ENCODE measurements around the gene AP3S2. TPM values are rescaled to one million over a fixed set of nuclear protein-coding genes. Genes with fewer than 3 reads are reported as not detected.

Gene AP3S2
- total and polyA plus RNA-seq, 4 donors = 16.7 to 33.2 (median 22.8) TPM

- Histone ChIP-seq H3K4me1 (ENCODE audit: control insufficient read depth in 1 of 2, insufficient read depth in 2 of 2, low read length in 2 of 2) (no peaks in the 10 kb centered on the region), H3K9me3 (ENCODE audit: control insufficient read depth, low read length) (no peaks in the 10 kb centered on the region), H3K27ac (ENCODE audit: low read depth in 1 of 2, low read length in 2 of 2) (no peak overlapping the region), H3K27me3 (ENCODE audit: control insufficient read depth in 1 of 2, insufficient read depth in 2 of 2, low read length in 1 of 2) (no peaks in the 10 kb centered on the region), H3K36me3 (ENCODE audit: control insufficient read depth in 1 of 2, insufficient read depth in 2 of 2, low read length in 1 of 2) (no peaks in the 10 kb centered on the region), H3K4me3 (ENCODE audit: low read length in 2 of 2) (no peak overlapping the region)
- intact Hi-C loops (cut with DNase I) = no loop called here
- WGBS, 2 donors = 90 to 92% methylated on average over 2 of the region's 2 CpGs
- DNase-seq (peak in 1 of 2 donors; percentile 37), ATAC-seq (ENCODE audit: low FRiP score) (no peak)
These were observed 93.8 kb downstream of the AP3S2 start for GRCh38 chr15:89799918-89800498.

DNA sequence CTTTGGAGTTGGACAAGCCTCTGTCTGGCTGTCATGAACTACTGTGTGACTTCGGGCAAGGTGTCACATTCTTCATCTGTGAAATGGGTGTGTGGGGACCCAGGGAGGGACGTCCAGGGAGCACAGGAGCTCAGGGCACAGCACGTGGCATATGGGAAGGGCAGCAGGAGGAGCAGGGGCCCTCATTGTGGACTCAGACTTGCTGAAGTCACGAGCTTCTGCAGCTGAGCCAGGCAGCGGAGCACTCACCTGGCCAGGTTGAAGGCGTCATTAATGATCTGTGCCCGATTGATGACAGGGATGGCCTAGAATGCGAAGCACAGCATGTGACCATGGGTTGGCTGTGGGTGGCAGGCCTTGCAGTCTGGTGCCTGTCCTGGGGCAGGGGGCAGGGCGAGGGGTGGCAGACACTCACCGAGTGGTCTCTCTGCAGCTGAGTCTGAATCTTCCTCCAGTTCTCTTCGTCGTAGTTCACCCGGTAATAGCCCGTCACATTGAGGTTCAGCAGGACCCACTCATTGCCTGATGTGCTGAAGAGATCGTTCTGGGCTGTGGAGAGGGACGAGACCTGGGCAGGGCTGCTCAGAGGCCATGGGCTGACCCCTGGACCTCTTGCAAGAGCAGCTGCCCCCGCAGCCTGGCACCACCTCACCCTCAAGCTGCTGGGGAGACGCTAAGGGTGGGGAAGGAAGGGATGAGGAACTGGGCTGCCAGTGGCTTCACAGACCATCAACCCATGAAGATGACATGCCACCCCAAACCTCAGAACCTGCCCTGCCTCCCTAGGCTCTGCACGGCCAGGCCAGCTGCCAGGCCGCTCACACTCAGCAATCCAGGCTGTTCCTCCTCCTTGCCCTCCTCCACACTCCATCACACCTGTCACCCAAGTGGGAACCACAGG is 94.5 kb downstream of the AP3S2 start:
- ATAC-seq (ENCODE audit: low FRiP score) = no peak
- 82 to 84% methylated on average over 20 of the region's 20 CpGs for WGBS, 2 donors

GRCh38 chr15:89797678-89798201 is 96.1 kb downstream of the AP3S2 start:
- H3K9me3 ChIP-seq (ENCODE audit: control insufficient read depth, low read length) = no peaks in the 10 kb centered on the region
- WGBS, 2 donors = 97% methylated on average over 4 of the region's 4 CpGs
- no peaks in the 10 kb centered on the region for H3K36me3 ChIP-seq (ENCODE audit: control insufficient read depth in 1 of 2, insufficient read depth in 2 of 2, low read length in 1 of 2)
- no peak overlapping the region for H3K27ac ChIP-seq (ENCODE audit: low read depth in 1 of 2, low read length in 2 of 2)
- intact Hi-C loops (cut with DNase I) = no loop called here
- no peaks in the 10 kb centered on the region for H3K27me3 ChIP-seq (ENCODE audit: control insufficient read depth in 1 of 2, insufficient read depth in 2 of 2, low read length in 1 of 2)
- H3K4me3 ChIP-seq (ENCODE audit: low read length in 2 of 2) = no peak overlapping the region
- ATAC-seq (ENCODE audit: low FRiP score) (no peak), DNase-seq (no peak)
- no peaks in the 10 kb centered on the region for H3K4me1 ChIP-seq (ENCODE audit: control insufficient read depth in 1 of 2, insufficient read depth in 2 of 2, low read length in 2 of 2)

More for the DNA sequence above, 94.5 kb downstream of the AP3S2 start:
- no peaks in the 10 kb centered on the region for H3K4me1 ChIP-seq (ENCODE audit: control insufficient read depth in 1 of 2, insufficient read depth in 2 of 2, low read length in 2 of 2)
- H3K9me3 ChIP-seq (ENCODE audit: control insufficient read depth, low read length) = no peaks in the 10 kb centered on the region
- H3K27ac ChIP-seq (ENCODE audit: low read depth in 1 of 2, low read length in 2 of 2) = no peak overlapping the region
- H3K4me3 ChIP-seq (ENCODE audit: low read length in 2 of 2) = no peak overlapping the region
- DNase-seq = peak in 1 of 2 donors; percentile 48
- H3K36me3 ChIP-seq (ENCODE audit: control insufficient read depth in 1 of 2, insufficient read depth in 2 of 2, low read length in 1 of 2) = no peaks in the 10 kb centered on the region
- intact Hi-C loops (cut with DNase I) = no loop called here
- H3K27me3 ChIP-seq (ENCODE audit: control insufficient read depth in 1 of 2, insufficient read depth in 2 of 2, low read length in 1 of 2) = no peaks in the 10 kb centered on the region

- H3K9me3 ChIP-seq (ENCODE audit: control insufficient read depth, low read length) = no peaks in the 10 kb centered on the region
- H3K27me3 ChIP-seq (ENCODE audit: control insufficient read depth in 1 of 2, insufficient read depth in 2 of 2, low read length in 1 of 2) = no peaks in the 10 kb centered on the region
- intact Hi-C loops (cut with DNase I) = no loop called here
- H3K4me3 ChIP-seq (ENCODE audit: low read length in 2 of 2) = no peak overlapping the region
- no peak overlapping the region for H3K27ac ChIP-seq (ENCODE audit: low read depth in 1 of 2, low read length in 2 of 2)
- H3K4me1 ChIP-seq (ENCODE audit: control insufficient read depth in 1 of 2, insufficient read depth in 2 of 2, low read length in 2 of 2) = no peaks in the 10 kb centered on the region
- H3K36me3 ChIP-seq (ENCODE audit: control insufficient read depth in 1 of 2, insufficient read depth in 2 of 2, low read length in 1 of 2) = no peaks in the 10 kb centered on the region
- DNase-seq (no peak), ATAC-seq (ENCODE audit: low FRiP score) (no peak)
These were observed 97.8 kb downstream of the AP3S2 start for GRCh38 chr15:89795996-89796395.

DNA sequence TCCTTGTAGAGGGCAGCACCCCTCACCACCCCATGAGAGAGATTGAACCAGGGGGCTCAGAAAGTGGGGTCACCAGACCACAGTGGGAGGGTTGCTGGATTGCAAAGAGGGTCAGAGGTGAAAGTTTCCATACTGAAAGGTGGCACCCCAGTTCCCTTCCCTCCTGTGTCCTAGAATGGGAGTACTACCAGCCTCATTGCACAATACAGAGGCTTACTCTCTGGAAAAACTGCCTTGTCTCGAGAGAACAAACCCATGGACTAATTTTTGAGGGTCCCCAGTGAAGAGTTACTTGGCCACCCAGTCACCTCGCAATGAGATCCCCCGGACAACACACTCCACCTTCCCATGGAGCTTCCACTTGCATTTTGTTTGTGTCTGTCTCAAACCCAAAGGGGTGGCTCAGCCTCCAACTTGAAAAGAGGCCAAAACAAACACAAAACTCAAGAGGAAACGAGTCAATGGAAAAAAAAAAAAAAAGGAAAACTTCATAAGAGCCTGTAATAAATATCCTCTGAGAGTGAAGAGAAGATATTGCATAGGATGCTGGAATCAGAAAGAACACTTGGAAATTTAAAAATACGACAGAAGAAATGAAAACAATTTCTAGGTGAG is 99.1 kb downstream of the AP3S2 start:
- Histone ChIP-seq H3K27ac (ENCODE audit: low read depth in 1 of 2, low read length in 2 of 2) (no peak overlapping the region), H3K36me3 (ENCODE audit: control insufficient read depth in 1 of 2, insufficient read depth in 2 of 2, low read length in 1 of 2) (no peaks in the 10 kb centered on the region), H3K27me3 (ENCODE audit: control insufficient read depth in 1 of 2, insufficient read depth in 2 of 2, low read length in 1 of 2) (no peaks in the 10 kb centered on the region), H3K4me3 (ENCODE audit: low read length in 2 of 2) (no peak overlapping the region), H3K9me3 (ENCODE audit: control insufficient read depth, low read length) (no peaks in the 10 kb centered on the region), H3K4me1 (ENCODE audit: control insufficient read depth in 1 of 2, insufficient read depth in 2 of 2, low read length in 2 of 2) (no peaks in the 10 kb centered on the region)
- DNase-seq = peak in 1 of 2 donors; percentile 30
- peak; percentile 43 for ATAC-seq (ENCODE audit: low FRiP score)
- intact Hi-C loops (cut with DNase I) = no loop called here
- WGBS, 2 donors = 23 to 28% methylated on average over 5 of the region's 5 CpGs

- no peak overlapping the region for H3K27ac ChIP-seq (ENCODE audit: low read depth in 1 of 2, low read length in 2 of 2)
- DNase-seq (peak in 1 of 2 donors; percentile 38), ATAC-seq (ENCODE audit: low FRiP score) (no peak)
- no peak overlapping the region for H3K4me3 ChIP-seq (ENCODE audit: low read length in 2 of 2)
- intact Hi-C loops (cut with DNase I) = no loop called here
- no peaks in the 10 kb centered on the region for H3K4me1 ChIP-seq (ENCODE audit: control insufficient read depth in 1 of 2, insufficient read depth in 2 of 2, low read length in 2 of 2)
- H3K36me3 ChIP-seq (ENCODE audit: control insufficient read depth in 1 of 2, insufficient read depth in 2 of 2, low read length in 1 of 2) = no peaks in the 10 kb centered on the region
- no peaks in the 10 kb centered on the region for H3K9me3 ChIP-seq (ENCODE audit: control insufficient read depth, low read length)
- H3K27me3 ChIP-seq (ENCODE audit: control insufficient read depth in 1 of 2, insufficient read depth in 2 of 2, low read length in 1 of 2) = no peaks in the 10 kb centered on the region
- 96 to 98% methylated on average over 22 of the region's 22 CpGs for WGBS, 2 donors
These were observed 101.5 kb downstream of the AP3S2 start for GRCh38 chr15:89792106-89792805.

GRCh38 chr15:89790661-89791060 is 103.1 kb downstream of the AP3S2 start:
- Histone ChIP-seq H3K4me1 (ENCODE audit: control insufficient read depth in 1 of 2, insufficient read depth in 2 of 2, low read length in 2 of 2) (no peaks in the 10 kb centered on the region), H3K4me3 (ENCODE audit: low read length in 2 of 2) (no peak overlapping the region), H3K36me3 (ENCODE audit: control insufficient read depth in 1 of 2, insufficient read depth in 2 of 2, low read length in 1 of 2) (no peaks in the 10 kb centered on the region), H3K27ac (ENCODE audit: low read depth in 1 of 2, low read length in 2 of 2) (no peak overlapping the region), H3K27me3 (ENCODE audit: control insufficient read depth in 1 of 2, insufficient read depth in 2 of 2, low read length in 1 of 2) (no peaks in the 10 kb centered on the region), H3K9me3 (ENCODE audit: control insufficient read depth, low read length) (no peaks in the 10 kb centered on the region)
- ATAC-seq (ENCODE audit: low FRiP score) = no peak
- 90% methylated on average over 16 of the region's 16 CpGs for WGBS, 2 donors
- intact Hi-C loops (cut with DNase I) = no loop called here
- peak in 1 of 2 donors; percentile 24 for DNase-seq

DNA sequence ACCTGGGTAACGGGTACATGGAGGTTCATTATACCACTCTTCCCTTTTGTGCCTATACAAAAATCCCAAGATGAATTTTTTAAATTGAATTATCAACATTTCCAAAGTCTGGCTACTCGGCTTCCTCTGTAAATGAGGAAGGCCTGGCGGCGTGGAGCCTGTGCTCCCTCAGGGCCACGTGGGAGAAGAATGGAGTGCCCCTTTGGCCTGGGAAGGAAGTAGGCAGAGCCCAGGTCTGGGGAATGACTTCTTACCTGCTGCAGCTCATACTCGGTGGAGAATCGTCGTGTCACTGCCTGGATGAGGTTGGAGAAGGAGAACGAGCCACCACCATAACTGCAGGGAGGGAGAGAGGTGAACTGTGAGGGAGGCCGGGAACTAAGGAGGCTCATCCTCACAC is 103.6 kb downstream of the AP3S2 start:
- no peak overlapping the region for H3K4me3 ChIP-seq (ENCODE audit: low read length in 2 of 2)
- H3K27me3 ChIP-seq (ENCODE audit: control insufficient read depth in 1 of 2, insufficient read depth in 2 of 2, low read length in 1 of 2) = no peaks in the 10 kb centered on the region
- no peaks in the 10 kb centered on the region for H3K9me3 ChIP-seq (ENCODE audit: control insufficient read depth, low read length)
- no peaks in the 10 kb centered on the region for H3K36me3 ChIP-seq (ENCODE audit: control insufficient read depth in 1 of 2, insufficient read depth in 2 of 2, low read length in 1 of 2)
- ATAC-seq (ENCODE audit: low FRiP score) (no peak), DNase-seq (peak in 1 of 2 donors; percentile 21)
- intact Hi-C loops (cut with DNase I) = no loop called here
- WGBS, 2 donors = 77 to 87% methylated on average over 10 of the region's 10 CpGs
- no peaks in the 10 kb centered on the region for H3K4me1 ChIP-seq (ENCODE audit: control insufficient read depth in 1 of 2, insufficient read depth in 2 of 2, low read length in 2 of 2)
- H3K27ac ChIP-seq (ENCODE audit: low read depth in 1 of 2, low read length in 2 of 2) = no peak overlapping the region

Measured in aorta (tissue), 5 donors.